ENCODE measurements around the gene PEX26. TPM values are rescaled to one million over a fixed set of nuclear protein-coding genes. Genes with fewer than 3 reads are reported as not detected.
"Not testable (repeated sequence)": the region's sequence is repeated elsewhere in the genome, so short reads cannot be mapped to it uniquely, and the experiment has no call there.

PEX26 gene
- polyA plus RNA-seq = 3.4 TPM

DNA sequence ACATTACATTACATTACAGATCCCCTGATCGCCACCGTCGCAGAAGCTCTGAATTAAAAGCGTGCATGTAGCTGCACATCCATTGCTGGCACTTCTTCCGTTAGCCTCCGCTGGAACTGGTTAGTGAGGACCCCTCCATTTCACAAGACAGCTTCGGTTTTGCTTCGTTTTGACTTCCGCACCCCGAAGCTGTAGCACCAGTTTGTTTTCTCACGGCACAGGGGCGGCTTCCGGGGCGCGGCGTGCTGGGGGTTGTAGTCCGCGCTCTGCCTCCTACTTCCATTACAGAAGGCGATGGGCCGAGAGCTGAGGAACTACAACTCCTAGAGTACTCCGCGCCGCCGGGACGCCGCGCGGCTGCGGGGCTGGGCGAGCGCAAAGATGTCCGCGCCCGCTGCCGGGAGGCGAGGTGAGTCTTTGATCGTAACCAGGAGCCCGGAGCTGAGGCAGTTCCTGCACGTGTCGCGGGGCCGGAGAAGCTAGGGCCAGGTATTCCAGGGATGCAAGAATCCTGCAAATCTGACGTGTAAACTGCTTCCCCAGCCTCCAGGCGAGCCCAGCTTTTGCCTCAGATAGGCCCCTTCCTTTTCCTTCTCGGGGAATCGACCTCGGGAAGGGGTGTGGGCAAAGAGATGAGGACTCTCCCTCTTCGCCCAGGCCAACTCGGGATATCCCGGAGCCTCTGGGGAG is at the start of gene PEX26:
PEX26 (plus strand) TSS at position 352 of the 690 bp plus-strand sequence. CDS start 387 bp downstream, outside the sequence.
- peaks cover 9% of the 10 kb centered on the region for H3K36me3 Mint-ChIP-seq
- peak within 1 kb of the TSS; percentile 94 to 99 (median 96) for H3K4me3 Mint-ChIP-seq
- H3K4me1 Mint-ChIP-seq = peaks cover 24 to 38% (median 25%) of the 10 kb centered on the region in 3 donors
- peaks cover 0 to 2% (median 0%) of the 10 kb centered on the region in 3 donors for H3K9me3 Mint-ChIP-seq
- no peaks in the 10 kb centered on the region for H3K27me3 Mint-ChIP-seq
- H3K27ac Mint-ChIP-seq = peak within 1 kb of the TSS; percentile 79 to 98 (median 85)

DNA sequence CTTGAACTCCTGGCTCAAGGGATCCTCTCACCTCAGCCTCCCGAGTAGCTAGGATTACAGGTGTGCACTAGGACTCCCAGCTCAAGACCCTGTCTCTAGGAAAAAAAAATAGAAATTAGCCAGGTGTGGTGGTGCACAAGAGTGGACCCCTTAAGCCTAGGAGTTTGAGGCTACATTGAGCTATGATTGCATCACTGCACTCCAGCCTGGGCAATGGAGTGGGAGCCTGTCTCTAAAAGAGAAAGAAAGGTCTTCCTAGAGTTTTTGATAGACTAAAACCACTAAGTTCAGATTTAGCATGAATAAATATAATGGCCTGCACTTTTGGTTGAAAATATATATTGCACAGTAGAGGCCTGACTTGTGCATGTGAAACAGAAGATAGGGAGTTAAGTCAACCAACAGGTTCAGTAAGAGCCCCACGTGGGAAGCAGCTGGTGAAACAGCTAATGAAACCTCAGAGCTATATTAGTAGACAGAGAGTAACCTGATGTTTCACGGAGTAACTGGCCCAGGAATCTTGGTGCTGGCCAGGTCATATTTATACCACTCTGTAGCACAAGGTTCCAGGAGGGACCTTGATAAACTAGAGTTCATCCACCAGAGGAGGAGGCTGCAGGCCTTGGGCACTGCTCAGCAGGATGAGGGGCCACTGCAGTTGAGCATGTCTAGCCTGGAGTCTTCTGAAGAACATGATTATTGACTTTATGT is 48.8 kb upstream of the PEX26 start:
- Mint-ChIP-seq H3K9me3 (no peaks in the 10 kb centered on the region), H3K36me3 (no peaks in the 10 kb centered on the region), H3K27me3 (no peaks in the 10 kb centered on the region), H3K4me1 (peaks cover 7 to 9% (median 8%) of the 10 kb centered on the region in 3 donors), H3K27ac (no peak overlapping the region), H3K4me3 (no peak overlapping the region)

DNA sequence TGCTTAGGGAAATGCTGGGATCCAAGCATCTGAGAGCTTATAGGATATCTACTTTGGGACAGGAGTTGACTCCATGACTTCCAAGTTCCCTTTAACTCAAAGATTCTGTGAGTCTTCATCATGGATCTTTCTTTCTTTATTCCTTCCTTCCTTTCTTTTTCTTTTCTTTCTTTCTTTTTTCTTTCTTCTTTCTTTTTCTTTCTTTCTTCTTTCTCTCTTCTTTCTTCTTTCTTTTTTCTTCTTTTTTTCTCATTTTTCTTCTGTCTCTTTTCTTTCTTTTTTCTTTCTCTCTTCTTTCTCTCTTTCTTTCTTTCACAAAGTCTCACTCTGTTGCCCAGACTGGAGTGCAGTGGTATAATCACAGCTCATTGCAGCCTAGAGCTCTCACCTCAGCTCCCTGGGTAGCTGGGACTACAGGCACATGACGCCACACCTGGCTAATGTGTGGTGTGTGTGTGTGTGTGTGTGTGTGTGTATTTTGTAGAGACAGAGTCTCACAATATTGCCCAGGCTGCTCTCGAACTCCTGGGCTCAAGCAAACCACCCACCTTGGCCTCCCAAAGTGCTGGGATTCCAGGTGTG is 48.0 kb upstream of the PEX26 start:
- Mint-ChIP-seq H3K4me1 (peaks cover 5 to 6% (median 5%) of the 10 kb centered on the region in 3 donors), H3K27ac (no peak overlapping the region), H3K4me3 (no peak overlapping the region), H3K36me3 (no peaks in the 10 kb centered on the region), H3K27me3 (no peaks in the 10 kb centered on the region), H3K9me3 (no peaks in the 10 kb centered on the region)

DNA sequence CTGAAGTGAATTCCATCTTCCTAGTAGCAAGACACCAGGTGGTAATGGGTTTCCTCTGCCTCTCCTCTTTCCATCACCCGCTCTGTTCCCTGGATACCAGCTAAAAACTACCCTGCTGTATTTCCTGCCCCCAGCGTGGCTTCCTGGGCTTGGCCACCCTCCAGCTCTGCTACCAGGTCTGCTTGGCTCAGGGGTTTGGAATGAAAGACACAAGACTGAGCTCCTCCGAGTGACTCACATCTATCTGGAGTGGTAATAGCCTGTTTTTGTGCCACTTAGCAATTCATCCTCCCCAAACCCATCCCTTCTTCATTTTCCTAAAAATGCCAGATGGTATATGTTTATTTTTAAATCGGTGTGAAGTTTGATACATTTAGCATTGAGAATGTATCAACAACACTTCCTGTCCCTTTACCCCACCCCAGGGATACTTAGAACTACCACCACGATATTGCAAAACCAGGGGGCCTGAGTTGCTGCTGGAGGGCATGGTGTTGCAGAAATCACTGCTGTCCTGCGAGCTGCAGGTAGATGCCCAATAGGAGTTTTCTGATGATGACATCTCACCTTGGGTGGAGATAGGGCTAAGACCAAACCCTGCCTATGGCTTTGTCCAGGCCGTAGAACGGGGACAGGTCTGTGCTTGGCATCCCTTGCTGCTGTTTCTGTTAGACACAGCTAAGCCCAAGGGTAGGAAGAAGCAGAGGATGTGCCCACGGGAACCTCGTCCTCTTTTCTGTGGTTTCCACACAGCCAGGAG is 45.9 kb upstream of the PEX26 start:
- Mint-ChIP-seq H3K27ac (peak overlapping the region in 1 of 3 donors; percentile 88), H3K27me3 (no peaks in the 10 kb centered on the region)

DNA sequence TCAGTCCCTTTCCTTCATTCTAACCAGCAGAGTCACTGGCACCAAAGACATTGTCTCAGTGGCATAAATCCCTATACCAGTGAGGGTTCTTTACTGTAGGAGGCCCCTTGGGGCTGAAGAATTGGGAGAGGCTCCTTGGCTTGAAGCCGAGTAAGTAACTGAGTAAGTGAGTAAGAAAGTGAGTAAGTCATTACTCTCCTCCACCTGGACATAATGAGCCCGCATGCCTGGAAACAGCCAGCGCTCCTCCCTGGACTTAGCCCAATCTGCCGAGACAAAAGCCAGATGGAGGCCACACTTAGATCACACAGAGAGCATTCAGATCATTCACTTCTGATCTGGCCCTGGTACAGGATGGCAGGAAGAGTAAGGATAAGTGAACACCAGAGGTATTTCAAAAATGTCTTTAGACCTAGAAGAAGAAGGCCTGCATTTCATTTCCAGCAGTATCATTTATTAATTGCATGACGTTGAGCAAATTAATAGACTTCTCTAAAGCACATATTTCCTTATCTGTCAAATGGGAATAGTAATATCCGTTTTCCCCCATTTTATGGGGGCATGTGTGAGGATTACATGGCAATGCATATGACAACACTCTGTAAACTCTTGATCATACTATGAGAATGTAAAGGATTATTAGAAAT is 45.2 kb upstream of the PEX26 start:
- Mint-ChIP-seq H3K9me3 (no peaks in the 10 kb centered on the region), H3K4me3 (no peak overlapping the region), H3K27ac (no peak overlapping the region), H3K4me1 (peaks cover 1 to 3% (median 2%) of the 10 kb centered on the region in 3 donors), H3K36me3 (no peaks in the 10 kb centered on the region), H3K27me3 (no peaks in the 10 kb centered on the region)

More for the DNA sequence above, 45.9 kb upstream of the PEX26 start:
- H3K4me3 Mint-ChIP-seq = no peak overlapping the region
- H3K9me3 Mint-ChIP-seq = no peaks in the 10 kb centered on the region
- H3K4me1 Mint-ChIP-seq = peaks cover 0 to 1% (median 1%) of the 10 kb centered on the region in 3 donors
- H3K36me3 Mint-ChIP-seq = no peaks in the 10 kb centered on the region

DNA sequence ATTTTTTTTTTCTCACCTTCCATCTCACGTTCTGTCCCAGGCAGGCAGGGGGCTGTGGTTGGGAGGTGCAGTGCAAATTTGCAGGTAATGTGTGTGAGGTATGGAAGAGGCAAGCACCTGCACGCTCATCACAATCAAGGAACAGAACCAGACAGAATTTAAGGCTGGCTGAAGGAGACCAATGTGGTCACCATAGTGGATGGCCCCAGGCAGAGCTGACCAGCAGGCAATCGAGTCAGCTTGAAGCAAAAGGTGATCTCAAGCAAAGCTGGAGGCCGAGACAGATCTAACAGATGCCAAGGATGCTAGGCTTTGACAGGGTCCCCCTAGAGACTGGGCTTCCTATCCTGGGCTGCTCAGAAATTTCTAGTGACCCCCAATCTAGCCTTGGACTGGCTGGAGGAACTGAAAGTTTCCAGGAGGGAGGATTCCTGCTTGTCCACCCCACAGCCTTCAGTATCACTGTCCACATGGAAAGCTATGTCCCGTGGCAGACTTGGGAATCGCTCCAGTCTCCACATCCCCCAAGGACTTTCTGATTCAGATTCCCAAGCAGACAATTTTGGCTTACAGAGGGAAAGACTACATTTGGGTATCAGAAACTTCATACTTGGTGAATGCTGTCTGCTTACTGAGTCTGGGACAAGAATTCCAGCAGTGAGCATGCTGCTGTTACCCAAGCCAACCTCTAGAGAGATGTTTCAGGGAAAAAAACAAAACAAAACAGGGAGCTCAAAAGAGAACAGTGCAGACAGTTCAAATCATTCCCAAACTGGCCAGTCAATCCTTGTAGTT is 44.4 kb upstream of the PEX26 start:
- peaks cover 1 to 3% (median 3%) of the 10 kb centered on the region in 3 donors for H3K4me1 Mint-ChIP-seq
- H3K27ac Mint-ChIP-seq = no peak overlapping the region
- no peaks in the 10 kb centered on the region for H3K9me3 Mint-ChIP-seq
- H3K36me3 Mint-ChIP-seq = no peaks in the 10 kb centered on the region
- H3K27me3 Mint-ChIP-seq = no peaks in the 10 kb centered on the region
- no peak overlapping the region for H3K4me3 Mint-ChIP-seq

GRCh38 chr22:18034076-18034475 is 43.7 kb upstream of the PEX26 start:
- peak overlapping the region in 1 of 3 donors; percentile 18 for H3K27ac Mint-ChIP-seq
- peaks cover 1 to 3% (median 3%) of the 10 kb centered on the region in 3 donors for H3K4me1 Mint-ChIP-seq
- no peaks in the 10 kb centered on the region for H3K27me3 Mint-ChIP-seq
- H3K9me3 Mint-ChIP-seq = no peaks in the 10 kb centered on the region
- no peaks in the 10 kb centered on the region for H3K36me3 Mint-ChIP-seq
- H3K4me3 Mint-ChIP-seq = no peak overlapping the region

GRCh38 chr22:18035751-18036150 is 42.0 kb upstream of the PEX26 start:
- Mint-ChIP-seq H3K4me1 (peaks cover 1 to 3% (median 3%) of the 10 kb centered on the region in 3 donors), H3K9me3 (no peaks in the 10 kb centered on the region), H3K27ac (no peak overlapping the region), H3K27me3 (no peaks in the 10 kb centered on the region), H3K4me3 (no peak overlapping the region), H3K36me3 (no peaks in the 10 kb centered on the region)

GRCh38 chr22:18040898-18041297 is 36.9 kb upstream of the PEX26 start:
- H3K4me1 Mint-ChIP-seq, H3K4me3 Mint-ChIP-seq, H3K27ac Mint-ChIP-seq, H3K9me3 Mint-ChIP-seq, H3K27me3 Mint-ChIP-seq, H3K36me3 Mint-ChIP-seq: not testable (repeated sequence)

- Mint-ChIP-seq H3K4me3 (no peak overlapping the region), H3K36me3 (no peaks in the 10 kb centered on the region), H3K27me3 (no peaks in the 10 kb centered on the region), H3K27ac (no peak overlapping the region), H3K4me1 (peaks cover under 1 to 3% (median 2%) of the 10 kb centered on the region in 3 donors), H3K9me3 (no peaks in the 10 kb centered on the region)
These were observed 35.1 kb upstream of the PEX26 start for GRCh38 chr22:18042685-18043084.

DNA sequence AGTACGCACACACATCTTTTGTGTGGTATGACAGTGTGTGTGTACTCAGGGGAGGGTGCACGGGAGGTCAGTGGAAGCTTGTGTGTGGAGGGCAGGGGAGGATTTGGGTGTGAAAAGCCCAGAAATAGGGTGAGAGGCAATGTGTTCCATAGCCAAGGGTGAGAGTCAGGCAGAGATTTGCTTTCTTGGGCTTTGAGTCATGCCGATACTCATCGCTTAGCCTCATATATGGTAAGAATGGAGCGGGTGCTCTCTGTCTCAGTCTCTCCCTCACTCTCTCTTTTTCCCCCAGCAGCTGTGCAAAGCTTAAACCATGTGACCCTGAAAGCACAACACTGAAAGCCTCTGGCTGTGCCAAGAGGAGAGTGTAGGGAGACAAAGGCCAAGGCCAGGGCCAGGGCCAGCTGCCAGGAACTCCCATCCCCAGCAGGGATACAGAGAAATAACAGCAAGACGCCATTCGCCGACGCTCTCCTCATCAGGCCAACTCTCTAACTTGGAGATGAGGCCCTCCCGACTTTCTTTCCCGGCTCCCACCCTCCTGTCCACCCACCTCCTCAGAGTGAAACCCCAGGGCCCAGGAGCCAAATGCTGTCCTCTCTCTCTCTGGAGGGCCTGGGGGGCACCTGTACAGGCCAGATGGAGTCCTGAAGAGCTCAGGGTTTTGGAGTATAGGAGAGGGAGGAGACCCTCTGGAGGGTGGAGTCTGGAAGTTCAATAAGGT is 33.1 kb upstream of the PEX26 start:
- Mint-ChIP-seq H3K9me3 (no peaks in the 10 kb centered on the region), H3K4me1 (peaks cover 0 to 3% (median 2%) of the 10 kb centered on the region in 3 donors), H3K27ac (no peak overlapping the region), H3K27me3 (peaks cover 4% of the 10 kb centered on the region), H3K36me3 (no peaks in the 10 kb centered on the region), H3K4me3 (no peak overlapping the region)

DNA sequence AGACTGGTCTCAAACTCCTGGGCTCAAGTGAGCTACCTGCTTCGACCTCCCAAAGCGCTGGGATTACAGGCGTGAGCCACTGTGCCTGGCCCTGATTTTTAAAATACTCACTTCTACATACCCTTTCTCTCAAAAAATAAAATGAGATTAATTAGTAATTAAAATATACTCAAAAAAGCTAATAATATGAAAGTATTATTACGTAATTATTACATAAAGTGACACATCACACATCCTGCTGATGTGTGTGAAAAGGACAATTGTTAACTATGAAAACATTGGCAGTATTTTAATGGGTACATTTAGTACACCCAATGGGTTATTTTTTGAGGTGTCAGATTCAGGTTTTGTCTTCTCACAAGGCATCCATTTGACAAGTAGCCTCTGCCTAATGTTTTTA is 32.0 kb upstream of the PEX26 start:
- Mint-ChIP-seq H3K36me3 (no peaks in the 10 kb centered on the region), H3K27ac (no peak overlapping the region)

DNA sequence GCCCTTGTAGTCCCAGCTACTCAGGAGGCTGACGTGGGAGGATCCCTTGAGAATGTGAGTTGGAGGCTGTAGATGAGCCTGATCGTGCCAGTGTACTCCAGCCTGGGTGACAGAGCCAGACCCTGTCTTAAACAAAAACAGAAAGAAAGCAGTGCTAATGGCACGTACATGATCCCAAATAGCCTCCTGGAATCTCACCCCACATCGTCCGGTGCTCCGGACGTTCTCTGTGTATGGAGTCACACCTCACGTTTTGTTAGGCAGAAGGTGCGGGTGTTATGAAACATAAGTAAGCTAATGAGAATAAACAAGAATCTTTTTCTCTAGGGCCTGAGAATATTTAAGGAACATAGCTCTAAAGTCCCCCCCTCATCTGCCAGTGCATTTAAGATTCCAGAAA is 29.7 kb upstream of the PEX26 start:
- Mint-ChIP-seq H3K27me3 (peaks cover 4% of the 10 kb centered on the region), H3K27ac (peak overlapping the region in 1 of 3 donors; percentile 50), H3K4me3 (no peak overlapping the region), H3K4me1 (peaks cover 0 to 4% (median 3%) of the 10 kb centered on the region in 3 donors), H3K36me3 (no peaks in the 10 kb centered on the region), H3K9me3 (no peaks in the 10 kb centered on the region)

More for the DNA sequence above, 32.0 kb upstream of the PEX26 start:
- Mint-ChIP-seq H3K27me3 (peaks cover 4% of the 10 kb centered on the region), H3K9me3 (no peaks in the 10 kb centered on the region), H3K4me1 (peaks cover 0 to 3% (median 3%) of the 10 kb centered on the region in 3 donors), H3K4me3 (no peak overlapping the region)

Data from IgD-negative memory B cell (primary cell).